SU-DHL-6 (cell line): ENCODE results near the gene HHLA2.

Experiments
- EZH2phosphoT487 ChIP-seq: fragments of 200-600 bp; sonication (generic), shearing (Covaris generic); conservative IDR thresholded peaks from 2 replicates; pipeline ENCODE4 v1.6.1; 2018; ENCODE audit warnings: mild to moderate bottlenecking, antibody characterized with exemption, low read length, moderate library complexity, mixed read lengths
- TF ChIP-seq, protein P1 (sequence below): fragments of 200-600 bp; sonication (generic); IDR thresholded peaks from one replicate; pipeline ENCODE4 v1.5.1; 2017; ENCODE audit warnings: antibody characterized with exemption, mild to moderate bottlenecking, low read length, moderate library complexity; ENCODE audit not compliant: insufficient read depth, poor library complexity, severe bottlenecking

GRCh38 chr3:108406661-108407206, 110.4 kb downstream of the HHLA2 start:
- TF ChIP-seq, protein P1, sequence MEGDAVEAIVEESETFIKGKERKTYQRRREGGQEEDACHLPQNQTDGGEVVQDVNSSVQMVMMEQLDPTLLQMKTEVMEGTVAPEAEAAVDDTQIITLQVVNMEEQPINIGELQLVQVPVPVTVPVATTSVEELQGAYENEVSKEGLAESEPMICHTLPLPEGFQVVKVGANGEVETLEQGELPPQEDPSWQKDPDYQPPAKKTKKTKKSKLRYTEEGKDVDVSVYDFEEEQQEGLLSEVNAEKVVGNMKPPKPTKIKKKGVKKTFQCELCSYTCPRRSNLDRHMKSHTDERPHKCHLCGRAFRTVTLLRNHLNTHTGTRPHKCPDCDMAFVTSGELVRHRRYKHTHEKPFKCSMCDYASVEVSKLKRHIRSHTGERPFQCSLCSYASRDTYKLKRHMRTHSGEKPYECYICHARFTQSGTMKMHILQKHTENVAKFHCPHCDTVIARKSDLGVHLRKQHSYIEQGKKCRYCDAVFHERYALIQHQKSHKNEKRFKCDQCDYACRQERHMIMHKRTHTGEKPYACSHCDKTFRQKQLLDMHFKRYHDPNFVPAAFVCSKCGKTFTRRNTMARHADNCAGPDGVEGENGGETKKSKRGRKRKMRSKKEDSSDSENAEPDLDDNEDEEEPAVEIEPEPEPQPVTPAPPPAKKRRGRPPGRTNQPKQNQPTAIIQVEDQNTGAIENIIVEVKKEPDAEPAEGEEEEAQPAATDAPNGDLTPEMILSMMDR = no peak
- TF ChIP-seq EZH2phosphoT487 = no peak
